OCI-LY3 (cell line): ENCODE data around the gene BRPF3.

Experiments used
- H2AFZ ChIP-seq: fragments of 200-600, 300-600 bp; shearing (Covaris generic); 2 replicates; pipeline ENCODE4 v1.6.0; 2014; ENCODE audit warnings: antibody characterized with exemption, low read depth, low read length
- H3K27ac ChIP-seq: fragments of 200-600, 300-600 bp; sonication (generic); 2 replicates; pipeline ENCODE4 v1.5.1; 2014; ENCODE audit warnings: mild to moderate bottlenecking, low read length, moderate library complexity, mixed read lengths
- H3K27me3 ChIP-seq: fragments of 200-600, 300-600 bp; sonication (generic); 2 replicates; pipeline ENCODE4 v1.6.1; 2014; ENCODE audit warnings: low read depth, low read length, mixed read lengths
- H3K36me3 ChIP-seq: fragments of 200-600, 300-600 bp; sonication (generic); replicated peaks from 2 replicates; pipeline ENCODE3; 2014; ENCODE audit warnings: low read depth, low read length, mixed read lengths
- H3K4me1 ChIP-seq: fragments of 300-600, 200-600 bp; sonication (generic); 2 replicates; pipeline ENCODE4 v1.6.1; 2014; ENCODE audit warnings: low read length, mixed read lengths
- H3K4me2 ChIP-seq: fragments of 200-600, 300-600 bp; sonication (generic); 2 replicates; pipeline ENCODE4 v1.6.1; 2014; ENCODE audit warnings: low read length, mixed read lengths
- H3K4me3 ChIP-seq: fragments of 300-600, 200-600 bp; sonication (generic); 2 replicates; pipeline ENCODE4 v1.5.1; 2014; ENCODE audit warnings: antibody characterized with exemption, mild to moderate bottlenecking, low read length, moderate library complexity
- H3K79me2 ChIP-seq: fragments of 300-600, 200-600 bp; shearing (Covaris generic); 2 replicates; pipeline ENCODE4 v1.6.1; 2014; ENCODE audit warnings: mild to moderate bottlenecking, low read length, mixed read lengths
- H3K9ac ChIP-seq: fragments of 300-600, 200-600 bp; shearing (Covaris generic); 2 replicates; pipeline ENCODE4 v1.6.0; 2014; ENCODE audit warnings: mild to moderate bottlenecking, low read length, moderate library complexity
- H3K9me3 ChIP-seq: fragments of 200-600, 300-600 bp; shearing (Covaris generic); 2 replicates; pipeline ENCODE4 v1.6.1; 2014; ENCODE audit warnings: low read length, mixed read lengths; ENCODE audit not compliant: insufficient read depth
- H4K20me1 ChIP-seq: fragments of 200-600, 300-600 bp; sonication (generic); 2 replicates; pipeline ENCODE4 v1.6.1; 2016; ENCODE audit warnings: low read length, mixed read lengths; ENCODE audit not compliant: insufficient read depth
- EZH2phosphoT487 ChIP-seq: fragments of 200-600 bp; shearing (Covaris generic); IDR thresholded peaks from 2 replicates; pipeline ENCODE4 v1.6.1; 2018; ENCODE audit warnings: antibody characterized with exemption, mixed run types, low read depth
- TF ChIP-seq, protein P1 (sequence below): fragments of 200-600, 300-600 bp; sonication (generic); IDR thresholded peaks from 2 replicates; pipeline ENCODE4 v1.5.1; 2014; ENCODE audit warnings: antibody characterized with exemption, low read length, low read depth

The BRPF3 gene

DNA sequence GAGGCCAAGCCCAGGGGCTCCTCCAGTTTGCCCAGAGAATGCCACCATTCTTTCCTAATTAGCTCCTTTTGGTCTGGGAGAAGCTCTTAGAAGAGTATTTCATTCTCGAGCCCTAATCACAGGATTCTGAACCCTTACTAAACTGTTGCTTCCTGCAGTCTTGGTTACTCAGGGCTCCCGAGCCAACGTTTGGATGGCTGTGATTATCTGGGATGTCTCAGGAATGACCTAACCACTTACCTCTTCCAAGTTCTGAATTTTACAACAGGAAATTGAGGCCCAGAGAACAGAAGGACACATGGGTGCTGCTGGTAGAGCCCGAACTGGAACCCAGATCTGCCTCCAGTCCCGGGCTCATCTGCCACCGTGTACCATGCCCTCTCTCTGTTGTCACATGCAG, 51.1 kb downstream of the BRPF3 start:
- H3K4me2 ChIP-seq = no peak overlapping the region
- no peak overlapping the region for H2AFZ ChIP-seq
- no peak overlapping the region for H3K4me3 ChIP-seq
- no peaks in the 10 kb centered on the region for H3K36me3 ChIP-seq
- H3K27me3 ChIP-seq = peaks cover 25% of the 10 kb centered on the region
- peaks cover 15% of the 10 kb centered on the region for H3K4me1 ChIP-seq
- no peaks in the 10 kb centered on the region for H3K79me2 ChIP-seq
- no peak overlapping the region for H3K9ac ChIP-seq
- H3K9me3 ChIP-seq = no peaks in the 10 kb centered on the region
- H4K20me1 ChIP-seq = no peaks in the 10 kb centered on the region
- H3K27ac ChIP-seq = no peak overlapping the region
- TF ChIP-seq, protein P1, sequence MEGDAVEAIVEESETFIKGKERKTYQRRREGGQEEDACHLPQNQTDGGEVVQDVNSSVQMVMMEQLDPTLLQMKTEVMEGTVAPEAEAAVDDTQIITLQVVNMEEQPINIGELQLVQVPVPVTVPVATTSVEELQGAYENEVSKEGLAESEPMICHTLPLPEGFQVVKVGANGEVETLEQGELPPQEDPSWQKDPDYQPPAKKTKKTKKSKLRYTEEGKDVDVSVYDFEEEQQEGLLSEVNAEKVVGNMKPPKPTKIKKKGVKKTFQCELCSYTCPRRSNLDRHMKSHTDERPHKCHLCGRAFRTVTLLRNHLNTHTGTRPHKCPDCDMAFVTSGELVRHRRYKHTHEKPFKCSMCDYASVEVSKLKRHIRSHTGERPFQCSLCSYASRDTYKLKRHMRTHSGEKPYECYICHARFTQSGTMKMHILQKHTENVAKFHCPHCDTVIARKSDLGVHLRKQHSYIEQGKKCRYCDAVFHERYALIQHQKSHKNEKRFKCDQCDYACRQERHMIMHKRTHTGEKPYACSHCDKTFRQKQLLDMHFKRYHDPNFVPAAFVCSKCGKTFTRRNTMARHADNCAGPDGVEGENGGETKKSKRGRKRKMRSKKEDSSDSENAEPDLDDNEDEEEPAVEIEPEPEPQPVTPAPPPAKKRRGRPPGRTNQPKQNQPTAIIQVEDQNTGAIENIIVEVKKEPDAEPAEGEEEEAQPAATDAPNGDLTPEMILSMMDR = no peak
- no peak for TF ChIP-seq EZH2phosphoT487

DNA sequence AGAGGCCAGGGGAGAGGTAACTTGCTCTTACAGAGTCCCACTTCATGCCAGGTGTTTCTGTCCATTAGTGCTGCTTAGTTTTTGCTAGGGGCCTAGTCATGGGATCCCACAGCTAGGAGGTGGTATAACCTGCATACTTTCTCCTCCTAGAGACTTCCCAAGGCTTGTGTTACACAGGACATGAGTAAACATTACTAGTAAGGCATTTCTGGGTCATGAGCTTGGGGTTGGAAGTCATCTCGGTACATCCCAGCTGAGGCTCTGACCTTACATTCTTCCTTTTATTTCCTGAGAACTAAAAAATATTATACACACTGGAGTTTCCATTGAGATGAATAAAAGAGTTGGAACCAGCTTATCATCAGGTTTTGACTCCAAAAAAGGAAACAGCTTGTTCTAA, 52.4 kb downstream of the BRPF3 start:
- Histone ChIP-seq H3K4me1 (peaks cover 15% of the 10 kb centered on the region), H3K9ac (no peak overlapping the region), H3K27ac (no peak overlapping the region), H3K4me3 (no peak overlapping the region), H3K79me2 (no peaks in the 10 kb centered on the region), H3K27me3 (peaks cover 16% of the 10 kb centered on the region), H2AFZ (no peak overlapping the region), H4K20me1 (no peaks in the 10 kb centered on the region), H3K4me2 (no peak overlapping the region), H3K36me3 (no peaks in the 10 kb centered on the region), H3K9me3 (no peaks in the 10 kb centered on the region)
- TF ChIP-seq EZH2phosphoT487 = no peak
- TF ChIP-seq, protein P1 = no peak

DNA sequence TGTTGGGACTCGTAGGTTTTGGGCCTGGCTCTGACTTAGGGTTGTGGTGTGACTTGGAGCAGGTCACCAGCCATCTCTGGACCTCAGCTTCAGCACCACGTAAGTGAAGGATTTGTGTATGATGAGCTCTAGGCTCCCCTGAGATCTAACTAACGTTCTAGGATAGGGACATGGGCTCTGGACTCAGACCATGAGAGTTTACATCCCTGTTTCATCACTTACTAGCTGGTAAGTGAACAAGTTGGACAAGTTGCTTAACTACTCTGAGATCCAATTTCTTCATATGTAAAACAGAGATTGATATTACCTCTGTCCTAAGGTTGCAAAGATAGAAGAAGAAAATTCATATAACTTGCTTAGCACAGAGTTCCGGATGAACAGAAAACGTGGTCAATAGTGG, 53.0 kb downstream of the BRPF3 start:
- Histone ChIP-seq H3K9me3 (no peaks in the 10 kb centered on the region), H3K9ac (no peak overlapping the region), H3K4me2 (no peak overlapping the region), H3K36me3 (no peaks in the 10 kb centered on the region), H3K27me3 (peaks cover 11% of the 10 kb centered on the region), H3K4me1 (peaks cover 15% of the 10 kb centered on the region), H3K27ac (no peak overlapping the region), H4K20me1 (no peaks in the 10 kb centered on the region), H3K79me2 (no peaks in the 10 kb centered on the region), H2AFZ (no peak overlapping the region), H3K4me3 (no peak overlapping the region)
- TF ChIP-seq, protein P1 = no peak
- TF ChIP-seq EZH2phosphoT487 = no peak

DNA sequence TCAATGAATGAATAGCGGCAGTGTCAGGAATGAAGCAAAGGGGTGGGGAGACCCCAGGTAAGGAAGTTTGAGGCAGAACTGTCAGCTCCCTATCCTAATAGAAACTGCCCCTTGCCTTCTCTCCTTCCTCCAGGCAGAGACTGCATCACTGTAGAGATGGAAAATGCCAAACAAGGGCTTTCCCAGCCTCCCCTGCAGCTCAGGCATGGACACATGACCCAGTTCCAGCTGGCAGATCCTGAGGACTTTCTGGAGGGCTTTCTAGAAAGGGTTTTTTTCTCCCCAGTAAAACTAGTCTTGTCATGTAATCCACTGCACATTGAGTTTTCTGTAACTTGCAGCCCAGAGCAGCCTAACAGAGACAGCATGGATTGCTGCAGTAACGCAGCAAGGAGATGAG, 55.5 kb downstream of the BRPF3 start:
- H3K4me3 ChIP-seq = no peak overlapping the region
- no peak overlapping the region for H3K4me2 ChIP-seq
- H3K4me1 ChIP-seq = no peaks in the 10 kb centered on the region
- H4K20me1 ChIP-seq = no peaks in the 10 kb centered on the region
- H3K79me2 ChIP-seq = no peaks in the 10 kb centered on the region
- H2AFZ ChIP-seq = no peak overlapping the region
- no peak overlapping the region for H3K9ac ChIP-seq
- H3K27me3 ChIP-seq = peaks cover 13% of the 10 kb centered on the region
- TF ChIP-seq EZH2phosphoT487 = no peak
- TF ChIP-seq, protein P1 = no peak
- no peaks in the 10 kb centered on the region for H3K9me3 ChIP-seq
- no peak overlapping the region for H3K27ac ChIP-seq
- H3K36me3 ChIP-seq = no peaks in the 10 kb centered on the region
